Pons (tissue), 1 donor: ENCODE data around the gene SLC1A4.
"Not testable (repeated sequence)": the region's sequence is repeated elsewhere in the genome, so short reads cannot be mapped to it uniquely, and the experiment has no call there.

Experiments
- DNase-seq: peaks from one replicate; pipeline ENCODE4 v3.0.0-alpha.2; 2016; ENCODE audit warnings: low spot score

The SLC1A4 gene

DNA sequence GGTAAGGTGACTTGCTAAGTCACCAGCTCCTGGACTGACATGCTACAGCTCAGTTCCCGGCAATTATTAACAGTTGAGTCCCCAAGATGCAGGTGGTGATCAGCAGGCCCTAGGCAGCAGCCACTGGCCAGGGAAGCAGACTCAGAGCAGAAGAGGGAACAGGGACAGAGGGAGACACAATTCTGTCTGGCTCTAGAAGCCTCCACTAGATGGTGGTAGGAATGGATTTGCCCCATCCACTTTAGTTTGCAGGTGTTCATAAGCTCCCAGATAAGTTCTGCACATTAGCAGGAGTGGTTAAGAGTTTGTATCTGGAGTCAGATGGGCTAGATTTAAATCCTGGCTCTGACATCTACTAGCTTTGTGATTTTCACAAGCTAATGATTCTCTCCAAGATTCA is 25.5 kb upstream of the SLC1A4 start:
- DNase-seq: no peak

DNA sequence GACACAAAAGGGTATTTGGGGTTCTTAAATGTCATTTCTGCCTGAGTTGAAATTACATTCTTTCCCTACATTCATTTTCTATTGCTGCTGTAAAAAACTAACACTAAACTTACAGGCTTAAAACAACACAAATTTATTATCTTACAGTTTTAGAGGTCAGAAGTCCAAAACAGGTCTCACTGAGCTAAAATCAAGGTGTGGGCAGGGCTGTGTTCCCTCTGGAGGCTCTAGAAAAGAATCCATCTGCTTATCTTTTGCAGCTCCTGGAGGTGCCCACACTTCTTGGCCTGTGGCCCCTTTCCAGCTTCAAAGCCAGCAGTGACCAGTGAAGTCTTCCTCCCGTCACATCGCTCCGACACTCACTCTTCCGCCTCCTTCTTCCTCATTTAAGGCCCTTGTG is 23.2 kb upstream of the SLC1A4 start:
- DNase-seq: no peak

DNA sequence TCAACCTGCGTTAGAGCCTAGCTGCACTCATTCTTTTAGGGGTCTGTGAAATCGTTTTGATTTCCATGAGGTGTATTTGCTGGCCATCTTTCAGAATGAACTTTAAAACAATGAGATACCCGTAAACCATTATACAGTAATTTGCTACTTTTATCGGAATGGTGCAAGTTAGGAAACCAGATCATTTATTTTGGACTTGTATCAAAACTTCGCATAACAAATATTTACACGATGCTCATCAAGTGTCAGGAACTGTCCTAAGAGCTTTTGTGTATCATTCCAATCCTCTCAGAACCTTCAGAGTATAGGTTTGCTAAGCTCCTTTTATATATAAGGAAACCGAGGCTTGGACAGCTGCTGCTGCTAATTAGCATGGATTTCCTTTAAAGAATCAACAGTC is 22.4 kb upstream of the SLC1A4 start:
- DNase-seq: no peak

DNA sequence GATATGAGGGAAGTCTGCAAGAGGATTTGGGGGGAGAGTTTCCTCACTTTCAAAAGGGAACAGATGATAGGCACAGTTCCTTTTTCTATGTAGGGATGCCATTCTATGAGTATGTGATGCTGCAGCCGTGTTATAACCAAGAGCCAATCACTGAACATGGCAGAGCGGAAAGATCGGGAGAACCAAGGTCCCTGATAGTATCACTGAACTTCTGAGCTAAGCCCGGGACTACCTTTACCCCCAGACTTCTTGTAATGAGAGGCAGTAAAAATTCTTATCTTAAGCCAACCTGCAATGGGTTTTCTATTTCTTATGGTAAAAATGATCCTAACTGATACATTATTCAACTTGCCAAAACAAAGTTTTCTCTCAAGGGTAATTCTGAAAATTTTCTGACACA is 21.6 kb upstream of the SLC1A4 start:
- DNase-seq: no peak

GRCh38 chr2:64969086-64969485 is 20.1 kb upstream of the SLC1A4 start:
- DNase-seq: not testable (repeated sequence)

- DNase-seq: no peak
Observed at GRCh38 chr2:64970495-64970894, 18.7 kb upstream of the SLC1A4 start.

DNA sequence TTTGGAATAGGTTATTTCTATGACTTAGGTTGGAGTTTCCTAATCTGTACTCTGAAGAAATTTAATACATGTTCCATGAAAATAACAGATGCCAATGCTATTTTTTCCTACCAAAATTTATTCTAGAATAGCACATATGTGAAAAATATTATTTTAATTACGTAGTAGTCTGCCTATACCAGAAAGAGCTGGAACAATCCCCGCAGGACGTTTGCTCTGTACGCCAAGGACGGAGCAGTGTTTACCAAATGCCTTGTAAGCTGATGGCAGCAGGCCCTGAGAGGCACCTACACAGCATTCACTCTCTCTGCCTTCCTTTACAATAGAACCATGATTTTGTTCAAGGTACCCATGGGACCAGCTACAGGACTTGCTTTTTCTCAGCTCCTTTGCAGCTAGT is 16.8 kb upstream of the SLC1A4 start:
- DNase-seq: no peak

GRCh38 chr2:64972876-64973275 is 16.3 kb upstream of the SLC1A4 start:
- DNase-seq: no peak

- peak; percentile 64 for DNase-seq
Observed at GRCh38 chr2:64975232-64975821, 13.9 kb upstream of the SLC1A4 start.

GRCh38 chr2:64976276-64976675 is 12.9 kb upstream of the SLC1A4 start:
- DNase-seq: no peak

GRCh38 chr2:64978514-64979268 is 10.5 kb upstream of the SLC1A4 start:
- no peak for DNase-seq

GRCh38 chr2:64979744-64980143 is 9.5 kb upstream of the SLC1A4 start:
- DNase-seq: no peak

- no peak for DNase-seq
Observed at GRCh38 chr2:64980183-64980582, 9.0 kb upstream of the SLC1A4 start.

DNA sequence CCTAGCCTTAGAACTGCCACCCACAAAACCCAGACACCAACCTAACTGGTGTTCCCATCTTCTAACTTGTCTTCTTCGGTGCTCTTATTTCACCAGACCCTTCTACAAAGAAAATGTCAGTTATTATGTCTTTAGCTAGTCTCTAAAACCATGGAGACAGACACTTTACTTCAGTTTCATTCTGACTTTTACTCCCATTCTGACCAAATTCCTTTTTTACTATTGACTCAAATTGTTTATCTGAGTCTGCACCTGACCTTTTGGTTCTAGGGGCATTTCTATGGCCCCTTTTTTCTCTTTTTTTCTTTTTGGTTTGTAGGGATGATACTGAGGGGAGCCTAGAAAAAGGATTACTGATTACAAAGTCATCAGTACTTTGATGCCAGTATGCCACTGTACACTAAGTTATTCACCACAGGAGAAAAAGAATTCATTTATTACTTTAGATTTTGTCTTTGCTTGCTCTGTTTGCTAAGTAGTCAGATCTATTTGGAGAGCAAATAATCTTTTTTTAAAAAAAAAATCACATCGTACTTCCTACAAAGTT is 6.8 kb upstream of the SLC1A4 start:
- DNase-seq: no peak

- no peak for DNase-seq
Observed at GRCh38 chr2:64982932-64983331, 6.3 kb upstream of the SLC1A4 start.

- DNase-seq: no peak
Observed at GRCh38 chr2:64985447-64985846, 3.8 kb upstream of the SLC1A4 start.

DNA sequence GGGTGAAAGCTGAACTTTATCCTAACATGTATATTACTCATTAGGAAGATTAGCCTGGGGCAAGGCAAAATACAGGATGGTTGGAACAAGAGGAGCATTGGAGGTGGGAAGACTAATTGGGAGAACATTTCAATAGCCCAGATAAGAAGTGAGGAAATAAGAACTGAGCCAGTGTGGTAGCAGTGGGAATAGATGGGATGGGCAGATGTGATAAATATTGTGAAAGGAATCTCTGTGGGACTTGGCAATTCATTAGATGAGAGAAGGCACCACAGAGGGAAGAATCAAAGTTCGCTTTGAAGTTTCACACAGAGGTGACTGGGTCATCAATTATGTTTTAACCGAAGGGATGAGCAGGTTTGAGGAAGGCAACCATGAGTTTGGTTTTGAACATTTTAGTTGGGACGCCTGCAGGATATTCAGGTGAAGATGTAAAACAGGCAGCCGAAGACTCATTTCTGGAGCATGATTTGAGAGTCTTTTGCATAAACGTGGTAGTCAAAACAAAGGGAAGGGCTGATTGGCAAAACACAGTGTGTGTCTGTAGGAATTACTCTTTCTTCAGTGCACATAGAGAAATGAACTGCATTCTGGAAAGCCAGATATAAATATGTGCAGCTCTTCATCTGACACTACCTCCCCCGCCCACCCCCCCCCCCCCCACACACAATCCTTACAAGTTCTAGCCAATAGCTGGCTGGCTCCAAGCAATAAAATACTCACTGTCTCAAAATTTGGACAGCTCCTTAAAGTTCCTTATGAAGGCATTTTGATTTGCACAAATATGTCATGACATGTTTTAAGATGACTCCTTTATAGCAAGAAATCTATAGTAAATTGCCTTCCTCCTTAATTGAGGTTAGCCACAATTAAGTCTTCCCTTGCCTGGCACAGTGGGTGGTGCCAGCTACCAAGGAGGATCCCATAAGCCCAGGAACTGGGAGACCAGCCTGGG is 1.9 kb upstream of the SLC1A4 start:
- no peak for DNase-seq

- no peak for DNase-seq
Observed at GRCh38 chr2:64987956-64988419, 1.2 kb upstream of the SLC1A4 start.

GRCh38 chr2:64988420-64989125 is 626 bp upstream of the SLC1A4 start:
- peak; percentile 75 for DNase-seq

GRCh38 chr2:64989982-64990614 is 899 bp downstream of the SLC1A4 start:
- no peak for DNase-seq

- DNase-seq: no peak
Observed at GRCh38 chr2:64990876-64991275, 1.7 kb downstream of the SLC1A4 start.
